Measurements from ENCODE around the gene SLCO4A1.

DNA sequence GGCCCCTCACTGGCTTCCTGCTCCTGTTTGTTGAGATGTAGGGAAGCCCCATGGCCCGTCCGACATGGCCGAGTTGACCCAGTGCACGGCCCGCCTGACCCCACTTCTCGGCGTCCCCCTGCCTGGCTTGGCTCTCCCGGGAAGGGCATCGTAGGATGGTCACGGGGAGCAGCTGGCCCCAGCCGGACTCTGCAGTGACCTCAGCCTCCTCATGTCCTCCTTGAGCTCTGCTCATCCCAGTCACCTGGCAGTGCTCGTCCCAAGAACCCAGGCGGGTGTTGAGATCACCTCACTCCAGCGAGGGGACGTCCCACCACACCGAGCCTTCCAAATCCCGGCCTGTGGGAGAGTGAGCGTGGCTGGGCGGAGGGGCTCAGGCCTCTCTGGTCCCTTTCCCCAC, 15.7 kb downstream of the SLCO4A1 start:
- TF ChIP-seq, protein P1, sequence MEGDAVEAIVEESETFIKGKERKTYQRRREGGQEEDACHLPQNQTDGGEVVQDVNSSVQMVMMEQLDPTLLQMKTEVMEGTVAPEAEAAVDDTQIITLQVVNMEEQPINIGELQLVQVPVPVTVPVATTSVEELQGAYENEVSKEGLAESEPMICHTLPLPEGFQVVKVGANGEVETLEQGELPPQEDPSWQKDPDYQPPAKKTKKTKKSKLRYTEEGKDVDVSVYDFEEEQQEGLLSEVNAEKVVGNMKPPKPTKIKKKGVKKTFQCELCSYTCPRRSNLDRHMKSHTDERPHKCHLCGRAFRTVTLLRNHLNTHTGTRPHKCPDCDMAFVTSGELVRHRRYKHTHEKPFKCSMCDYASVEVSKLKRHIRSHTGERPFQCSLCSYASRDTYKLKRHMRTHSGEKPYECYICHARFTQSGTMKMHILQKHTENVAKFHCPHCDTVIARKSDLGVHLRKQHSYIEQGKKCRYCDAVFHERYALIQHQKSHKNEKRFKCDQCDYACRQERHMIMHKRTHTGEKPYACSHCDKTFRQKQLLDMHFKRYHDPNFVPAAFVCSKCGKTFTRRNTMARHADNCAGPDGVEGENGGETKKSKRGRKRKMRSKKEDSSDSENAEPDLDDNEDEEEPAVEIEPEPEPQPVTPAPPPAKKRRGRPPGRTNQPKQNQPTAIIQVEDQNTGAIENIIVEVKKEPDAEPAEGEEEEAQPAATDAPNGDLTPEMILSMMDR (IDR thresholded peaks at IDR 0.05): no peak
- TF ChIP-seq EZH2 (IDR thresholded peaks at IDR 0.05; ENCODE audit: borderline replicate concordance, insufficient read depth, low read depth, low read length, poor library complexity, severe bottlenecking): no peak

Measured in B cell (primary cell).